ENCODE data around the gene SEC14L3.

SEC14L3 gene

DNA sequence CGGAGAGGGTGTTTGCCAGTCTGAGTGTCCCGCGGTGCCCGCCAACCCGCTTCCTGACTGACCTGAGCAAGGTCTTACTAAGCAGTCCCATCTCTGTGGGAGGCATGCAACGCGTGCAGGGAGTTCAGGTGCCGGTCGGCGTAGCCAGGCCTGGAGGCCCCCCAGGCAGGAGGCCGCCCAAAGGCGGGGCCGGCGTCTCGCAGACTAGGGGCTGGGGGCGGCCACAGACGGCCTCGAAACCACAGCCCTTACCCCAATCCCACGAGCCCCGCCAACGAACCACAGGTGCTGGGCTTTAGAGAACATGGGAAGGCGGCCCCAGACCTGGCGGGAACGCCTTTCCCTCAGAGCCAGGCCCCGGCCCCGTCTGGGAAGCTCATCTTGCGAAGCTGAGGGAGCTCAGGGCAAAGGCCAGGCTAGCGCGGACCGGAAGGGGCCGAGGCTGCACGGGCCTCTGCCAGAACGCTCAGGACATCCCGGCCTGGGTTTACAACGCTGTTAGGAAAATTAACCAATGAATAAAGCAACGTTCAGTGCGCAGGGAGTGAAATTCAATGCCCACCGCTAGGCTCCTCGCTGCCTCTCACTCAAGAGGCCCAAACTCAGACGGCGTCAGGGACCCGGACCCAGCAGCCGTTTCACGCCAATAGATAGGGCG is 48.4 kb downstream of the SEC14L3 start:
- DNase-seq (ENCODE audit: low read depth in 2 of 2): peak; percentile 49 to 60

DNA sequence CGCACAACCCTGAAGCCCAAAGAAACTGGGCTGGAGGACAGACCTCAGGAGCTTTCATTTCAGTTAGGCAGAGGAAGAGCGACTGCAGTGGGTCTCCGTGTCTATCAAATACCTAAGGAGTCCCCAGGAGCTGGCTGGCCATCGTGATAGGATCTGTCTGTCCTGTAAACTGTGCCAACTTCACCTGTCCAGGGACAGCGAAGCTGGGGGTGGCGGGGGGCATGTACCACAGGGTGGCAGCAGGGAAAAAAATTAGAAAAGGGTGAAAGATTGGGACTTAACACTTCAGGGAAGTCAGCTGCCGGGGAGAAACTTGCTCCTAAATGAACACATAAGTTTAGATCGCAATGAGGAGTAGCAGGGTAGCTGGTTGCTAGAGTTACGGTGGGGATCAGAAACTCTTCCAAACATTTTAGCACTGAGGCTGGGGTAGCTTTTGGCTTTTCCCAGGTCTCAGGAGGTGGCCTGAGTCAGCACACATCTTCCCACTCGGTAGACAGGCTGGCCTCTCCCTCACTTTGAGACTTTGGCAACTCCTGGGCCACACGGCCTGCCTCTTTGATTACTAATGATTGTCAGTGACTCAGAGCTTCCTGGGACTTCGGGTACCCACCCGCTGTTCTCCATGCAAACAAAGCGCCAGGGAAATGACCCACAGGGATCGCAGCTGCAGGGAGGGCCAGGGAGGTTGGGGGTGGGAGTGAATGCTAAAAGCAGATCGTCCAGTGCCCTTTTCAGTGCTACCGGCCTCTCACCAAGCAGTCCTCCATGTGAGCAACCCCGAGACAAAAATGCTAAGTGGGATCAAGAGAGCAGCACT is 49.1 kb downstream of the SEC14L3 start:
- peak in 1 of 2 donors; percentile 47 for DNase-seq (ENCODE audit: low read depth in 2 of 2)

DNA sequence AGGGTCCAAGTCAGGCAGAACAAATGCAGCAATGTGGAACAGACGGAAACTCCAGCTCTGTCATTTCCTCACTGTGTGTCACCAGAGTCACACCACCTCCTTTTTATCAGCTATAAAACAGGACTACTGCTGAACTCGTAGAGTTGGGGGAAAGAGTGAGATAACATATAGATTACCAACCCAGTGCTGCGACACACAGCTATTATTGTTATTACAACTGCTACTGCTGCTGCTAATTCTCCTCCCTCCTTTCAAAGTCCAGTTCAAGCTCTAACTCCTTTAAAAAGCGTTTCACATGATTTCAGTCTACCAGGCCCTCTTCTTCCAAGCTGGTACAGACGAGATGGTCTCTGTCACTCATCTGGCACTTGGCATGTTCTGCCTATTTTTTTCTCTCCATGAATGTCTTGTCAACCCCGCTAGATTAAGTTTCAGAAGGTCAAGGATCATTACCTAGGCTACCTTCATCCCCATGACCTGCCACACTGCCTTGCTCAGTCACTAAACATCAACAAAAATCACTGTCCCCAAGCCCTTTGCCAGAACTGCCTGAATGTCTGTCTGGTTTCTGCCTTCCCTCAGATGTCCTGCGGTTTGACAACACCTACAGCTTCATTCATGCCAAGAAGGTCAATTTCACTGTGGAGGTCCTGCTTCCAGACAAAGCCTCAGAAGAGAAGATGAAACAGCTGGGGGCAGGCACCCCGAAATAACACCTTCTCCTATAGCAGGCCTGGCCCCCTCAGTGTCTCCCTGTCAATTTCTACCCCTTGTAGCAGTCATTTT is 49.9 kb downstream of the SEC14L3 start:
- no peak for DNase-seq (ENCODE audit: low read depth in 2 of 2)

DNA sequence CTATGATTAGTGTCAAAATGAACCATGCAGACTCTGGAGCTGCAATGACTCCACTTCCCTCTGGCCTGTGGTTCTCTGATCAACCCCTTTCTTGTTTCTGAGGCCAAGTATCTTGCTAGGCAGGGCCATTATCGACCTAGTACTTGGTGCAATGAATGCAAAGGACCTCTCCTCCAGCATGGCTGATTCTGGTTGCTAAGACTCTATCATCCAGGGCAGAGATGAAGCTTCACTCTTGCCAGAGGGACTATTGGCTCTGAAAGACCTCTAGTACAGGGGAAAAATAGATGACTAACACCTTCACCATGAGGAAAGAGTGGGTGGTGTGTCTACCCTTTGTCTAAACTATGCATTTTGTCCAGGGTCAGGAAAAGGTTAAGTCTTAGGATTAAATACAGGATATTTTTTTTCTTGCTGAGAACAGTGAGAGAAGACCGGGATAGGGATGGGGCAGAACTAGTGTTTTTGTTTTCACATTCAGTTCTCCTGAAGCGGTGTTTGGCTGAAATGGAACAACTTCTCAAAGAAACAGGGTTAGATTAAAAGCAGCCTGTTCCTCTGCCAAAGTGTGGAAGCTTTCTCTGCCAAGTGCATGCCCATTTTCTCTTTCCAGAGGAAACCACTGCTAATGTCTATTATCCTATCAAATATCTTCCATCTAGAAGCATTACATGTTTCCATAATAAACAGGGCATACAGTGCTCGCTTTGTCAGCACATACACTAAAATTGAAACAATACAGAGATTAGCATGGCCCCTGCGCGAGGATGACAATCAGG is 51.3 kb downstream of the SEC14L3 start:
- no peak for DNase-seq (ENCODE audit: low read depth in 2 of 2)

DNA sequence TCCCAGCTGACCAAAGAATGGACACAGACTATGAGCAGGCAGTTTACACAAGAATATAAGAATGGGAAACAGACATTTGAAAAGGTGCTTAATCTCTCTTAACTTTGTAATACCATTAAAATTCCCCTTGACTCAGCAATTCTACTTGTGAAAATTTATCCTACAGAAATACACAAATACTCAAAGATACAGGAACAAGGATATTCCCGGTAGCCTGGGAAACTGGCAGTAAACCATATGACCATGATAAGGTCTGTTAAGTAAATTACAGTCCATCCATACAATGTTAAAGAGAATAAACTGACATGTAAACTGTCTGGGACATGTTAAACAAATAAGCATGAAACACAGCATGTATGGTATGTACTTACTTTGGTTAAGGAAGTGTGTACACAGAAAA is 55.0 kb downstream of the SEC14L3 start:
- DNase-seq (ENCODE audit: low read depth in 2 of 2): no peak

DNA sequence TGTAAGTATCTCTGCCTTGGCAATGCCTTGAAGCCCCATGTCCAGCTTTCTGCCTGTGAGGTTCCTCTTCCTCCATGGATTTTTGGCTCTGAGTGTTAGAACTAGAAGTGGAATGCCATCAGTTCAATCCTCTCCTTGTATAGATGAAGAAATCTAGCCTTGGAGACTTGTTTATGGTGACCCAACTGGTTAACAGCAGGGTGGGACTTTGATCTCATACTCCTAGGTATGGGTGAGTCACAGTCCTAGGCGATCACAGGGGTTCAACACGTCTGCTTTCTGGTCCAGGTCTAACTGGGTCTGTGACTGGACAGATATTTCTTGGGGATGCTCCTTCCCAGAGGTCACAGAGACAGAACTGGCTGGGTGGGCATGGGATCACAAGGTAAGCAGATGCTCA is 55.4 kb downstream of the SEC14L3 start:
- no peak for DNase-seq (ENCODE audit: low read depth in 2 of 2)

DNA sequence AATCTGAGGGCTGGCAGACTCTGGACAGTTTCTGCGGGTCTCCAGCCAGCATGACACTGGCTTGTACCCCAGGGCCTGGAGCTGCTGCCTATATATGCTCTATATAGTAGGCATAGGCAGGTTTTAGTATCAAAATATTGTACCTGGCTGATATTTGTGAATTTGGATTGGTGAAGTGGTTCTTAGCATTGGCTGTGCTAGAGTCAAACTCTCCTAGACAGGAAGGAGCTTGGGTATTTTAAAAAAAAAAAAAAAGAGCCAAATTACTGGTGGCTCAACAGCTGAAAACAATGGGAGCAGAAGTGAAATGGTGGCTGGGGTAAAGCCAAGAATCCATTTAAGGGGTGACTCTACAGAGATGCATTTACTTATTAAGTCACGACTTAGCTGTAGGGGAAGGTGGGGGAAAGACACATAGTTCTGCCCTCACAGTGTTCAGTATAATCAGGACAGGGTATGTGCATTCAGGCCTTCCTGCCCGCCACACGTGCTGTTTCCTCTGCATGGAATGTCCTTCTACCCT is 57.2 kb downstream of the SEC14L3 start:
- no peak for DNase-seq (ENCODE audit: low read depth in 2 of 2)

DNA sequence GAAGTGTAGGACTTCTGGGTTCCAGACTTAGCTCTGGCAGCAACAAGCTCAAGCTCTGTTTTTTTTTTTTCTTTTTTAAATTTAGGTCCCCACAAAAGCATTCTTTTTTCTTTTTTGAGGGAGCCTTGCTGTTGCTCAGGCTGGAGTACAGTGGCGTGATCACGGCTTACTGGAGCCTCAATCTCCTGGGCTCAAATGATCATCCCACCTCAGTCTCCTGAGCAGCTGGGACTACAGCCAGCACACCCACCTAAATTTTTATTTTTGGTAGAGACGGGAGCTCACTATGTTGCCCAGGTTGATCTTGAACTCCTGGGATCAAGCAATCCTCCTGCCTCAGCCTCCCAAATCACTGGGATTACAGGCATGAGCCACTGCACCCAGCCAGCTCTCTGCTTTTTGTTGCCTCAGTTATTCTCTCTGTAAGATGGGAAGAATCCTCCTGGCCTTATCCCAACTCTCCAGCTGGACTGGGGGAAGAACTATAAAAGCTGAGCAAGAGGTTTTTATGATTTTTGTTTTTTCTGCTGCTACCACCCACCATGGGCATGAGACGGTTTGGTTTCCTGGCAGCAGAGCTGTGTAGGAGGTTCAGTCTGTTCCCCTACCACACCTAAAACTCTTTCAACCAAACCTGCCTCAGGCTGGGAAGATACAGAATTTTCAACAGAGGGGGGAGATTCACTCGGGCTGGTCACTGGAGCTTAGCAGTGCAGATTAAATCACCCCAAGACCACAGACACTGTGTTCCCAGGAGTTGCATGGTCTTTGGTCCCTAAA is 57.9 kb downstream of the SEC14L3 start:
- no peak for DNase-seq (ENCODE audit: low read depth in 2 of 2)

DNA sequence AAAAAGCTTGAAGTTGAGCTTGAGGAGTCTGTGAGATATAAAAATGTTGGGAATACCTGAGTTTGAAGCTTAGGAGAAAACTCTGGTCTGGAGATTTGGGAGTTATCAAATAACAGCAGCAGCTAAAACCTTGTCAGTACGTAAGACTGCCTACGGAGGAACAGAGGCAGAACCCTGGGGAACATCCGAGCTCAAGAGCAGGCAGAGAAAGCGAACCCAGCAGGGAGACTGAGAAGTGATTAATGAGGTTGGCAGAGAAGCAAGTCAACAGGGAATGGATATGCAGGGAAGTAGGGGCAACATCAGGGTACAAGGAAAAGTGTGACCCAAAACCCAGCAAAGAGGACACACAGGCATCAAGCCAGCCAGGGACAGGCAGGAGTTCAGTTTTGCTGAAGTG is 58.8 kb downstream of the SEC14L3 start:
- no peak for DNase-seq (ENCODE audit: low read depth in 2 of 2)

DNA sequence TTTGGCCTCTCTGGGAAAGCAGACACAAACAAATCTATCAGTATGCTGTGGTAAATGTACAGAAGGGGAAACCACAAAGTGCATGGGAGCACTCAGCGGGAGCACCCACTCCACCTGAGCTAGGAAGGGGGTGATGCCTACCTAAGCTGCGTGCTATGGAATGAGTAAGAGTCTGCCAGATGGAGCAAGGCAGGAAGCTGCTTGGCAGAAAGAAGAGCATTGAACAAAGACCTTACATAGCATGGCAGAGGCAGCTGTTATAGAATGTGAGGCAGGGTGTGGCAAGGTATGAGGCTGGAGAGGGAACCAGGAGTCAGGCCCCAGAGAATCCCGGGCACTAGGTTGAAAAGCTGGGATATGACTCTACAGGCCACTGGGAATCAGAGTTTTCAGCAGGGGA is 60.0 kb downstream of the SEC14L3 start:
- DNase-seq (ENCODE audit: low read depth in 2 of 2): no peak
